SW 1271 (cell line): ENCODE data around the gene POLH.
"Not testable (repeated sequence)": the region's sequence is repeated elsewhere in the genome, so short reads cannot be mapped to it uniquely, and the experiment has no call there.

Experiments used
- DNase-seq, 2 experiments: peaks; one replicate each; lab custom pipeline; 2025; lab: John Stamatoyannopoulos, UW

The POLH gene

DNA sequence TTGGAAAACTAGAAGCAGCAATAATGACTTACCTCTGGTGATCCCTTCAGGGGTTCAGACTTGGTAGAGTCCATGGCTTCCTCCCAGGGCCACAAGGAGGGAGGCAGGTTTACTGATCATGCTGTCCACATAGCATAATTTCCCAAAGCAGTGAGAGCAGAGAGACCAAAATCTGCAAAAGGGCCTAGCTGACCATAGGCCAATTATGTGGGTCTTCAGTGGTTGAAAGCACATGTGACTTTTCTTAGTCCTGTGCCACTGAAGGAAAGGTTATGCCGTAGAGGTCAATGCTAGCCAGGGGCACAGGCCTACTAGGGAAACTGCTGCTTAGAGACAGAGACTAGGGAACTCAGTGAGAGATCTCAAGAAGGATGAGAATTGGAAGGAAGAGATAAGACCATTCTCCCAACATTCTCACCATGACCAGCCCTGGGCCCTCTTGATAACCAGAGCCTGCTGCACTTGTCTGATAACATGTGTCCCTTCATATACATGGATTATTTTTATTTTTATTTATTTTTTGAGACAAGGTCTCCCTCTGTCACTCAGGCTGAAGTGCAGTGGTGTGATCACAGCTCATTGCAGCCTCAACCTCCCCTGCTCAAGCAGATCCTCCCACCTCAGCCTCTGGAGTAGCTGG, 55.1 kb downstream of the POLH start:
- DNase-seq: no peak

- DNase-seq: not testable (repeated sequence)
Observed at GRCh38 chr6:43633002-43633401, 57.0 kb downstream of the POLH start.

DNA sequence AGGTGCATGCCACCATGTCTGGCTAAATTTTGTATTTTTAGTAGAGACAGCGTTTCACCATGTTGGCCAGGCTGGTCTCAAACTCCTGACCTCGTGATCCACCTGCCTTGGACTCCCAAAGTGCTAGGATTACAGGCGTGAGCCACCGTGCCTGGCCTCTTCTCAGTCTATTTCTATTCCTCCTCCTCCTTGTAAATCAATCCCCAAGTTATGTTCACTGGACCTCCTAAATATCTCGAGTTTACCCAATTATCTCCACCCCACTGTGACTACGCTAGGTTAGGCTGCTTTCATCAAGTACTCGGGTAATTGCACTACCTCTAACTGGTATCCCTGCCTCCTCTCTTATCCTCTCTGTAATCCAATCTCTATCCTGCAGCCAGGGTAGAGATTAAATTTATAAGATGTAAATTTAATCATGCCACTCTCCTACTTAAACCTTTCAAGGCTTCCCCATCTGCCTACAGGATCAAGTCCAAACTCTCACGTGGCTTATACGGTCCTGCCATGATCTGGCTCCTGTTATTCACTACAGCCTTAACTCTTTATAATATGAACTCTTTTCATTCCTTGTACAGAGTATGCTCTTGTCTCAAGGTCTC, 58.8 kb downstream of the POLH start:
- DNase-seq: no peak

GRCh38 chr6:43635387-43636307, 59.7 kb downstream of the POLH start, which contains the start of gene MAD2L1BP:
MAD2L1BP (plus strand) TSS chr6:43635840; CDS start chr6:43635876, 36 bp downstream.
- DNase-seq: peak; percentile 53 to 82

DNA sequence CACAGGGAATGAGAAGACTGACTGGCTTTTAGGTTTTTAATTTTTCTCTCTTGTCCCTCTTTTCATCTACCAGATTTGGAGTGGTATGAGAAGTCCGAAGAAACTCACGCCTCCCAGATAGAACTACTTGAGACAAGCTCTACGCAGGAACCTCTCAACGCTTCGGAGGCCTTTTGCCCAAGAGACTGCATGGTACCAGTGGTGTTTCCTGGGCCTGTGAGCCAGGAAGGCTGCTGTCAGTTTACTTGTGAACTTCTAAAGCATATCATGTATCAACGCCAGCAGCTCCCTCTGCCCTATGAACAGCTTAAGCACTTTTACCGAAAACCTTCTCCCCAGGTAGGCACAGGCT, 60.3 kb downstream of the POLH start:
- no peak for DNase-seq

DNA sequence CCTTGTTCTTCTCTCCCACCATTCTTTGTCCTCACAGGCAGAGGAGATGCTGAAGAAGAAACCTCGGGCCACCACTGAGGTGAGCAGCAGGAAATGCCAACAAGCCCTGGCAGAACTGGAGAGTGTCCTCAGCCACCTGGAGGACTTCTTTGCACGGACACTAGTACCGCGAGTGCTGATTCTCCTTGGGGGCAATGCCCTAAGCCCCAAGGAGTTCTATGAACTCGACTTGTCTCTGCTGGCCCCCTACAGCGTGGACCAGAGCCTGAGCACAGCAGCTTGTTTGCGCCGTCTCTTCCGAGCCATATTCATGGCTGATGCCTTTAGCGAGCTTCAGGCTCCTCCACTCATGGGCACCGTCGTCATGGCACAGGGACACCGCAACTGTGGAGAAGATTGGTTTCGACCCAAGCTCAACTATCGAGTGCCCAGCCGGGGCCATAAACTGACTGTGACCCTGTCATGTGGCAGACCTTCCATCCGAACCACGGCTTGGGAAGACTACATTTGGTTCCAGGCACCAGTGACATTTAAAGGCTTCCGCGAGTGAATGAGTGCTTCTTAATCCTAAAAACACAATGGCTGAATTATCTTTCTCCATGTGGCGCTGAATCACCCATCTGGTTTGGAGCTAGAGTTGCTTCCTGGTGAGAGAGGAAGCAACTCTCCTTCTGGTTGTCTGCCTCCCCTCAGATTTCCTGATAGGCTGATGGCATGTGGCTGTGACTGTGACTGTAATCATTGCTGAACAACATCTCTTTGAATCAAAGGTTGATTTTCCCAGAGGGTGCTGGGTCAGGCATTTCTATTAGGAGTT, 64.2 kb downstream of the POLH start:
- DNase-seq: no peak

GRCh38 chr6:43644940-43645612, 69.1 kb downstream of the POLH start, which contains the start of gene RSPH9:
RSPH9 (plus strand) TSS chr6:43645036; CDS start chr6:43645099, 63 bp downstream.
- peak in 1 of 2 experiments; percentile 43 for DNase-seq

GRCh38 chr6:43645613-43645964, 69.6 kb downstream of the POLH start:
- DNase-seq: no peak

DNA sequence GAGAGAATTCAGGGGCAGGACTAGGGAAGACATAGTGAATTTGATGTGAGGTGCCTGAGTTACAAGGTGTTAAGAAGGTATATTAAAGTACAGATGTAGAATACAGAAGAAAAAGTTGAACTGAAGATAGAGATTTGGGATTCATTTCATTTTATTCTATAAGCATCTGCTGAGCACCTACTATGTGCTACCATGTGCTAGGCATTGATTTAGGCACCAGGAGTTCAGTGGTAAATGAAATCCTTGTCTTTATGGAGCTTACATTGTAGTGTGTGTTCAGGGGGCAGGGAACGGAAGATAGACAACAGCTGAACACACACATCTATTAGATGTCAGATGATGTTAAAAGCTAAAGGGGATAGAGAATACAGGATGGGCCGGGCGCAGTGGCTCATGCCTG, 71.6 kb downstream of the POLH start:
- no peak for DNase-seq

DNA sequence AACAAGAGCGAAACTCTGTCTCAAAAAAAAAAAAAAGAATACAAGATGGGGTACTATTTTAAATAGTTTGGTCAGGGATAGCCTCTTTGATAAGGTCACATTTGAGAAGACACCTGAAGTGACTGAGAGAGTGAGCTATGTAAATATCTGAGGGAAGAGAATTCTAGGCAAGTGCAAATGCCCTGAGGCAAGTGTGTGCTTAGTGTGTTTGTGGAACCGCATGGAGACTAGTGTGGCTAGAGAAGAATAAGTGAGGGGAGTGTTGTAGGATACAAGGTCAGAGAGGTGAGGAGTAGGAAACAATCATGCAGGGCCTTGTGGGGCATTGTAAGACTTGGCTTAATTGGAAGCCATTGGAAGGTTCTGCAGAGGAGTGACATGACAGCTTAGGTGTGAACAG, 72.3 kb downstream of the POLH start:
- DNase-seq: no peak

- DNase-seq: not testable (repeated sequence)
Observed at GRCh38 chr6:43652822-43653221, 76.8 kb downstream of the POLH start.

DNA sequence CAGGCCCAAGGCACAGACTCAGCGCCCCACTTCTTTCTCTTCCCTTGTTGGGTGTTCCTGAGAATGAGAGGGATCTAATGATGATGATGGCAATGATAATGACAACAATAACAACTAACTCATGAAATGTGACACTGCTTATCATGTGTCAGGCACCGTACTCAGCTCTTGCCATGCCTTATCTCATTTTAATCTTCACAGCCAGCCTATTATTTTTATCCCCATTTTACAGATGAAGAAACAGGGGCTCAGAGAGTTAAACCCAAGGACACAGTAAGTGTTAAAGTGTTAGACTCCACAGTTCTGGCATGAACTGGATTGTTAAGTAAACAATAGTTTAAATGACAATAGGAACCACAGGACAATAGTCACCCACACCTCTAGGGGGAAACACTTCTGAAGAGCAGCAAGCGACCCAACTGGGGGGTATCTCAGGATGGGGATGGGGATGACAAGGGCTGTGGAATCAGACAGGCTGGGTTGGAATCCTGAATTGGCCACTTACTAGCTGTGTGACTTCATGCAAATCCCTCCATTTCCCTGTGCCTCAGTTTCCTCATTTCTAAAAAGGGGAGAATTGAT, 81.3 kb downstream of the POLH start:
- DNase-seq: no peak

- DNase-seq: no peak
Observed at GRCh38 chr6:43658161-43658560, 82.2 kb downstream of the POLH start.

GRCh38 chr6:43662948-43663347, 87.0 kb downstream of the POLH start:
- DNase-seq: not testable (repeated sequence)
